IMR-90 (cell line): ENCODE data around the gene CAMK2G. TPM values are rescaled to one million over a fixed set of nuclear protein-coding genes. Genes with fewer than 3 reads are reported as not detected.

ENCODE experiments used
- ATAC-seq: fragments of 200-7000 bp; cut with Tn5 transposase; 2 replicates; pipeline ENCODE4 v1.9.1; 2020; ENCODE audit warnings: low read depth, mild to moderate bottlenecking, moderate library complexity
- BruUV-seq: library from RNA; stranded (reverse); fragments of 400-500 nt; replicated peaks from 2 replicates; lab custom pipeline; 2021; lab: Mats Ljungman, UMichigan
- CTCF ChIA-PET: fragments of 300-600 bp; formaldehyde crosslinking; extraction: SDS; loops from one replicate; lab custom pipeline; 2021; ENCODE audit warnings: antibody characterized with exemption; lab: Yijun Ruan, JAX
- POLR2A ChIA-PET: fragments of 300-600 bp; sonication (Branson Sonifier 250); formaldehyde crosslinking; loops from one replicate; lab custom pipeline; 2022; ENCODE audit warnings: antibody characterized with exemption; ENCODE audit not compliant: unreplicated experiment; lab: Charles Lee
- DNase-seq: peaks from one replicate; pipeline ENCODE4 v3.0.0; 2013
- H2AFZ ChIP-seq: replicated peaks from 2 replicates; pipeline ENCODE3; 2013; ENCODE audit warnings: low read length, mild to moderate bottlenecking; ENCODE audit not compliant: poor library complexity
- H2AK5ac ChIP-seq: 2 replicates; pipeline ENCODE4 v1.6.1; 2013; ENCODE audit warnings: low read depth, low read length, inconsistent platforms
- H2AK9ac ChIP-seq: replicated peaks from 2 replicates; pipeline ENCODE3; 2013; ENCODE audit warnings: mild to moderate bottlenecking, low read depth, low read length, moderate library complexity; ENCODE audit not compliant: poor library complexity
- H2BK120ac ChIP-seq: 2 replicates; pipeline ENCODE4 v1.6.1; 2013; ENCODE audit warnings: low read depth, low read length, inconsistent platforms
- H2BK15ac ChIP-seq: 3 replicates; pipeline ENCODE4 v1.6.1; 2013; ENCODE audit warnings: low read depth, low read length, inconsistent platforms
- H2BK20ac ChIP-seq: 2 replicates; pipeline ENCODE4 v1.6.1; 2013; ENCODE audit warnings: low read depth, mild to moderate bottlenecking, inconsistent platforms, low read length, moderate library complexity
- H2BK5ac ChIP-seq: 2 replicates; pipeline ENCODE4 v1.6.1; 2013; ENCODE audit warnings: mild to moderate bottlenecking, low read depth, low read length, inconsistent platforms; ENCODE audit not compliant: poor library complexity, severe bottlenecking
- H3K14ac ChIP-seq: replicated peaks from 2 replicates; pipeline ENCODE4 v1.6.1; 2013; ENCODE audit warnings: low read depth, low read length, inconsistent platforms
- H3K18ac ChIP-seq: 2 replicates; pipeline ENCODE4 v1.6.1; 2013; ENCODE audit warnings: low read depth, low read length, control low read depth
- H3K23ac ChIP-seq: 2 replicates; pipeline ENCODE4 v1.6.1; 2013; ENCODE audit warnings: low read depth, low read length, inconsistent platforms
- H3K27ac ChIP-seq: 2 replicates; pipeline ENCODE4 v1.5.1; 2013; ENCODE audit warnings: mild to moderate bottlenecking, control low read depth, low read length; ENCODE audit not compliant: insufficient read depth
- H3K27me3 ChIP-seq: 2 replicates; pipeline ENCODE4 v1.6.1; 2013; ENCODE audit warnings: low read length; ENCODE audit not compliant: control insufficient read depth, insufficient read depth
- H3K36me3 ChIP-seq: 2 replicates; pipeline ENCODE4 v1.6.1; 2013; ENCODE audit warnings: low read length, mixed read lengths; ENCODE audit not compliant: control insufficient read depth, insufficient read depth
- H3K4ac ChIP-seq: 2 replicates; pipeline ENCODE4 v1.6.1; 2013; ENCODE audit warnings: low read depth, low read length, inconsistent platforms
- H3K4me1 ChIP-seq: 2 replicates; pipeline ENCODE4 v1.6.1; 2013; ENCODE audit warnings: low read length, mixed read lengths; ENCODE audit not compliant: control insufficient read depth, insufficient read depth
- H3K4me2 ChIP-seq: 2 replicates; pipeline ENCODE4 v1.6.1; 2013; ENCODE audit warnings: low read depth, mild to moderate bottlenecking, control low read depth, low read length, moderate library complexity
- H3K4me3 ChIP-seq: 2 replicates; pipeline ENCODE4 v1.5.1; 2013; ENCODE audit warnings: low read depth, mild to moderate bottlenecking, control low read depth, low read length, moderate library complexity; ENCODE audit not compliant: insufficient read depth
- H3K56ac ChIP-seq: 2 replicates; pipeline ENCODE4 v1.6.1; 2013; ENCODE audit warnings: low read length, inconsistent platforms; ENCODE audit not compliant: insufficient read depth; ENCODE audit errors: extremely low read depth
- H3K79me1 ChIP-seq, 2 experiments: 2 replicates each; pipeline ENCODE4 v1.6.1; 2013; ENCODE audit warnings: low read length in 2 of 2, inconsistent platforms in 1 of 2, low read depth in 1 of 2
- H3K9ac ChIP-seq: 2 replicates; pipeline ENCODE4 v1.6.1; 2013; ENCODE audit warnings: low read depth, low read length, control low read depth
- H3K9me1 ChIP-seq: 2 replicates; pipeline ENCODE4 v1.6.1; 2013; ENCODE audit warnings: low read length, inconsistent platforms; ENCODE audit not compliant: insufficient read depth
- H3K9me3 ChIP-seq: 2 replicates; pipeline ENCODE4 v1.6.1; 2013; ENCODE audit warnings: low read length; ENCODE audit not compliant: control insufficient read depth, insufficient read depth
- H4K20me1 ChIP-seq: 2 replicates; pipeline ENCODE4 v1.6.1; 2013; ENCODE audit warnings: low read length, inconsistent platforms; ENCODE audit not compliant: insufficient read depth
- H4K5ac ChIP-seq: 2 replicates; pipeline ENCODE4 v1.6.1; 2013; ENCODE audit warnings: mild to moderate bottlenecking, low read depth, low read length, control low read depth
- H4K8ac ChIP-seq, 2 experiments: 2 replicates each; pipeline ENCODE4 v1.6.1; 2013; ENCODE audit warnings: low read depth in 2 of 2, low read length in 2 of 2, control low read depth in 1 of 2, inconsistent platforms in 1 of 2
- H4K91ac ChIP-seq: 2 replicates; pipeline ENCODE4 v1.6.1; 2013; ENCODE audit warnings: low read depth, low read length, inconsistent platforms; ENCODE audit not compliant: insufficient read depth
- BHLHE40 ChIP-seq: fragments of 150-350 bp; IDR thresholded peaks from 2 replicates; pipeline ENCODE4 v1.6.1; 2016; ENCODE audit warnings: mild to moderate bottlenecking, low read depth, low read length
- CEBPB ChIP-seq: IDR thresholded peaks from 2 replicates; pipeline ENCODE4 v1.6.1; 2012; ENCODE audit warnings: low read depth, low read length, improper control_type of control experiment
- CHD1 ChIP-seq: IDR thresholded peaks from 2 replicates; pipeline ENCODE4 v1.6.1; 2012; ENCODE audit warnings: low read depth, low read length, improper control_type of control experiment
- ELK1 ChIP-seq: fragments of 150-350 bp; IDR thresholded peaks from 2 replicates; pipeline ENCODE4 v1.6.1; 2016; ENCODE audit warnings: low read depth, mild to moderate bottlenecking, low read length, moderate library complexity, borderline replicate concordance
- FOS ChIP-seq: fragments of 150-350 bp; IDR thresholded peaks from 2 replicates; pipeline ENCODE4 v1.6.1; 2016; ENCODE audit warnings: low read depth, low read length
- MXI1 ChIP-seq: IDR thresholded peaks from 2 replicates; pipeline ENCODE4 v1.6.1; 2012; ENCODE audit warnings: low read depth, mild to moderate bottlenecking, low read length, moderate library complexity, borderline replicate concordance
- POLR2A ChIP-seq: IDR thresholded peaks from 2 replicates; pipeline ENCODE4 v1.6.1; 2012; ENCODE audit warnings: mild to moderate bottlenecking, low read depth, low read length
- RAD21 ChIP-seq: IDR thresholded peaks from 2 replicates; pipeline ENCODE4 v1.6.1; 2012; ENCODE audit warnings: low read length, improper control_type of control experiment
- RCOR1 ChIP-seq: IDR thresholded peaks from 2 replicates; pipeline ENCODE4 v1.6.1; 2012; ENCODE audit warnings: mild to moderate bottlenecking, low read length, improper control_type of control experiment; ENCODE audit not compliant: insufficient replicate concordance
- RFX5 ChIP-seq: IDR thresholded peaks from 2 replicates; pipeline ENCODE4 v1.8.0; 2012; ENCODE audit warnings: low read depth, mild to moderate bottlenecking, low read length, moderate library complexity
- SMC3 ChIP-seq: fragments of 150-350 bp; IDR thresholded peaks from 2 replicates; pipeline ENCODE4 v1.6.1; 2016; ENCODE audit warnings: low read depth, mild to moderate bottlenecking, antibody characterized with exemption, low read length, moderate library complexity
- WGBS, 2 experiments: methylation state at CpG; one replicate each; pipeline versions ENCODE4 v1.1.5 to v1.1.7; 2013; ENCODE audit warnings: missing lambda C conversion rate in 2 of 2; ENCODE audit not compliant: insufficient read length in 1 of 2; ENCODE audit errors: extremely low coverage in 2 of 2; 5-methylcytosine and 5-hydroxymethylcytosine counted together
- dilution Hi-C: fragments of 300-500 bp; cut with HindIII; formaldehyde crosslinking; loops from one replicate; pipeline ENCODE4 v1.14.3; 2018; ENCODE audit warnings: low sequenced_read_pairs; ENCODE audit not compliant: unreplicated experiment
- in situ Hi-C: fragments of 300-500 bp; cut with MboI; formaldehyde crosslinking; loops from 3 replicates; pipeline ENCODE4 v1.14.3; 2019; ENCODE audit warnings: low sequenced_read_pairs, inconsistent platforms, mixed read lengths
- intact Hi-C: fragments of 100-400 bp; cut with micrococcal nuclease; formaldehyde crosslinking; loops from 2 replicates; pipeline ENCODE4 v1.10.0; 2022
- polyA plus RNA-seq, 3 experiments: library from polyadenylated mRNA; depleted of rRNA; stranded (reverse); fragments of >200 nt; gene quantifications; 2 replicates each; pipeline ENCODE4 v1.2.3, GENCODE V29; 2012; ENCODE audit warnings: low replicate concordance in 1 of 3
- total RNA-seq: library from RNA; depleted of rRNA; stranded (reverse); fragments of >200 nt; gene quantifications from 2 replicates; pipeline ENCODE4 v1.2.3, GENCODE V29; 2012
- TF ChIP-seq, protein P1 (sequence below): fragments of 150-350 bp; IDR thresholded peaks from 2 replicates; pipeline ENCODE4 v1.6.1; 2017; ENCODE audit warnings: mild to moderate bottlenecking, antibody characterized with exemption, low read length, low read depth

CAMK2G gene
- total and polyA plus RNA-seq, 2 of the 4 experiments (the other 2 are of a cell fraction): 20.4 to 25.4 TPM

DNA sequence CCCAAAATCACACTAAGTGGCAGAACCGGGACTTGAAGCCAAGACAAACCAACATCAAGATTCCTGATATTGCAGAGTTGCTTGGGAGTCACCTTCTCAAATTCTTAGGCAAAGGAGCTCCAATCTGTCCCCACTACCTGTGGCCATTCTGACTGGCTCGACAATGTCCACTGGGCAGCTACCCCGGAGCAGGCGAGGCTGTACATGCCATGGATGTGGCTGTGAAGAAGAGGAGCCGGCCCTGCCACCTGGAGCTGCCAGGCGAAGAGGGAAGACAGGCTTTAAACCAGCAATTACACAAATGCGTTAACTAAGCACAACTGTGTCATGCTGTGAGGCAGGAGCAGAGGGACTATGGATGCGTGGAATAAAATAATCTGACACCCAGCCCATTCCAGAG lies 18.1 kb downstream of the CAMK2G start:
- Histone ChIP-seq H4K5ac (no peak overlapping the region), H3K9me3 (no peaks in the 10 kb centered on the region), H3K23ac (no peak overlapping the region), H2AK9ac (no peak overlapping the region), H4K91ac (no peak overlapping the region), H3K4me3 (no peak overlapping the region), H3K18ac (no peak overlapping the region), H3K27me3 (no peaks in the 10 kb centered on the region), H2BK120ac (no peak overlapping the region), H2BK20ac (no peak overlapping the region), H3K56ac (no peak overlapping the region), H3K4me1 (peaks cover 7% of the 10 kb centered on the region), H3K79me1 (peaks cover 18 to 56% of the 10 kb centered on the region in 2 experiments), H2BK15ac (no peak overlapping the region), H3K14ac (no peak overlapping the region), H2BK5ac (no peak overlapping the region), H3K27ac (no peak overlapping the region), H3K9me1 (peaks cover 6% of the 10 kb centered on the region; the same call in 1 of the 2 replicates), H3K4ac (no peak overlapping the region), H3K4me2 (no peak overlapping the region), H4K8ac (no peak overlapping the region), H2AFZ (no peak overlapping the region), H2AK5ac (no peak overlapping the region), H3K9ac (no peak overlapping the region), H3K36me3 (peaks cover 43% of the 10 kb centered on the region), H4K20me1 (0 out of 2 replicates have a peak, but pooled peaks cover 11% of the 10 kb centered on the region)
- POLR2A ChIA-PET: no interaction called here
- CTCF ChIA-PET: no interaction called here
- dilution Hi-C loops: no loop called here
- in situ Hi-C loops: no loop called here
- no TSS peak for BruUV-seq
- DNase-seq (no peak), ATAC-seq (no peak)
- intact Hi-C loops: no loop called here
- no CpG with 5 or more reads among the region's 8 CpGs for WGBS, 2 experiments
- TF ChIP-seq SMC3 (no peak), MXI1 (no peak), CHD1 (no peak), RFX5 (no peak), POLR2A (no peak), BHLHE40 (no peak), ELK1 (no peak), FOS (no peak), RAD21 (no peak), RCOR1 (no peak), CEBPB (no peak)
- TF ChIP-seq, protein P1, sequence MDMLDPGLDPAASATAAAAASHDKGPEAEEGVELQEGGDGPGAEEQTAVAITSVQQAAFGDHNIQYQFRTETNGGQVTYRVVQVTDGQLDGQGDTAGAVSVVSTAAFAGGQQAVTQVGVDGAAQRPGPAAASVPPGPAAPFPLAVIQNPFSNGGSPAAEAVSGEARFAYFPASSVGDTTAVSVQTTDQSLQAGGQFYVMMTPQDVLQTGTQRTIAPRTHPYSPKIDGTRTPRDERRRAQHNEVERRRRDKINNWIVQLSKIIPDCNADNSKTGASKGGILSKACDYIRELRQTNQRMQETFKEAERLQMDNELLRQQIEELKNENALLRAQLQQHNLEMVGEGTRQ: no peak
